SK-N-SH (cell line): ENCODE data around the gene PTGR3. TPM values are rescaled to one million over a fixed set of nuclear protein-coding genes. Genes with fewer than 3 reads are reported as not detected.

Source experiments
- CTCF ChIA-PET: fragments of 300-600, 350-600 bp; formaldehyde crosslinking; extraction: SDS; loops from one replicate; lab custom pipeline; 2021; lab: Yijun Ruan, JAX
- POLR2A ChIA-PET: fragments of 350-600 bp; sonication (Branson Sonifier 250); formaldehyde crosslinking; extraction: SDS; loops from one replicate; lab custom pipeline; 2020; ENCODE audit warnings: antibody characterized with exemption, inconsistent platforms; lab: Yijun Ruan, JAX
- DNase-seq: peaks from one replicate; pipeline ENCODE4 v3.0.0; 2012
- H2AFZ ChIP-seq: fragments of 200-600 bp; sonication (generic); 2 replicates; pipeline ENCODE4 v1.8.1; 2016; ENCODE audit warnings: antibody characterized with exemption, mild to moderate bottlenecking, low read depth
- H3F3A ChIP-seq: fragments of 200-600 bp; sonication (generic); replicated peaks from 2 replicates; pipeline ENCODE3; 2016; ENCODE audit warnings: antibody characterized with exemption, mild to moderate bottlenecking; ENCODE audit not compliant: insufficient read depth
- H3K27ac ChIP-seq, 2 experiments: fragments of 200-500 bp in 1 of 2; fragments of 200-600 bp in 1 of 2; sonication (Bioruptor generic) in 1 of 2; sonication (generic), shearing (Covaris generic) in 1 of 2; 2 replicates each; pipeline versions ENCODE4 v1.5.1 to v1.6.1; 2014 to 2016; ENCODE audit warnings: low read depth in 2 of 2, inconsistent platforms in 1 of 2, low read length in 1 of 2, mild to moderate bottlenecking in 1 of 2, mixed read lengths in 1 of 2
- H3K27me3 ChIP-seq: fragments of 200-600 bp; sonication (generic), shearing (Covaris generic); 2 replicates; pipeline ENCODE4 v1.6.1; 2016; ENCODE audit warnings: mixed run types; ENCODE audit not compliant: insufficient read depth
- H3K36me3 ChIP-seq, 2 experiments: fragments of 200-500 bp in 1 of 2; fragments of 200-600 bp in 1 of 2; sonication (Bioruptor generic) in 1 of 2; sonication (generic) in 1 of 2; replicated peaks in 1 of 2; 2 replicates each; pipeline versions ENCODE3 to v1.5.1; 2014 to 2016; ENCODE audit warnings: low read length in 1 of 2, mild to moderate bottlenecking in 1 of 2; ENCODE audit not compliant: insufficient read depth in 2 of 2, control insufficient read depth in 1 of 2
- H3K4me1 ChIP-seq, 2 experiments: fragments of 200-500 bp in 1 of 2; fragments of 200-600 bp in 1 of 2; sonication (Bioruptor generic) in 1 of 2; sonication (generic), shearing (Covaris generic) in 1 of 2; 2 replicates each; pipeline versions ENCODE4 v1.5.1 to v1.6.1; 2014 to 2016; ENCODE audit warnings: low read depth in 1 of 2, low read length in 1 of 2, mixed run types in 1 of 2; ENCODE audit not compliant: insufficient read depth in 2 of 2, control insufficient read depth in 1 of 2
- H3K4me2 ChIP-seq: fragments of 200-600 bp; sonication (generic), shearing (Covaris generic); 2 replicates; pipeline ENCODE4 v1.6.1; 2017; ENCODE audit warnings: mixed run types
- H3K4me3 ChIP-seq, 2 experiments: fragments of 200-500 bp in 1 of 2; fragments of 200-600 bp in 1 of 2; sonication (Bioruptor generic) in 1 of 2; sonication (generic), shearing (Covaris generic) in 1 of 2; 2 replicates each; pipeline versions ENCODE4 v1.5.1 to v1.8.1; 2014 to 2016; ENCODE audit warnings: low read depth in 2 of 2, inconsistent platforms in 1 of 2, low read length in 1 of 2, mild to moderate bottlenecking in 1 of 2, mixed read lengths in 1 of 2, moderate library complexity in 1 of 2
- H3K79me2 ChIP-seq: fragments of 200-600 bp; sonication (generic); 2 replicates; pipeline ENCODE4 v1.8.1; 2017; ENCODE audit warnings: mild to moderate bottlenecking; ENCODE audit not compliant: insufficient read depth
- H3K9ac ChIP-seq: fragments of 200-600 bp; sonication (generic); 2 replicates; pipeline ENCODE4 v1.6.1; 2017; ENCODE audit warnings: mixed run types
- H3K9me2 ChIP-seq: fragments of 200-600 bp; sonication (generic); 2 replicates; pipeline ENCODE4 v1.6.1; 2017; ENCODE audit warnings: mixed run types
- H3K9me3 ChIP-seq: fragments of 200-600 bp; sonication (generic); 2 replicates; pipeline ENCODE4 v1.6.1; 2017; ENCODE audit warnings: mixed run types, mild to moderate bottlenecking, moderate library complexity
- H4K20me1 ChIP-seq: fragments of 200-600 bp; sonication (generic); 2 replicates; pipeline ENCODE4 v1.6.1; 2017; ENCODE audit warnings: mild to moderate bottlenecking, mixed run types; ENCODE audit not compliant: insufficient read depth
- CHD2 ChIP-seq: fragments of 150-350 bp; IDR thresholded peaks from 2 replicates; pipeline ENCODE4 v1.6.1; 2018; ENCODE audit warnings: low read length; ENCODE audit not compliant: partially characterized antibody
- CTCF ChIP-seq: fragments of 200-600 bp; sonication (generic); IDR thresholded peaks from 2 replicates; pipeline ENCODE4 v1.6.1; 2017; ENCODE audit warnings: antibody characterized with exemption, mild to moderate bottlenecking, moderate library complexity
- EZH2phosphoT487 ChIP-seq: fragments of 200-600 bp; sonication (generic); IDR thresholded peaks from 2 replicates; pipeline ENCODE4 v1.6.1; 2017; ENCODE audit warnings: low read depth, mixed run types, mild to moderate bottlenecking, antibody characterized with exemption, moderate library complexity, borderline replicate concordance
- FOXJ3 ChIP-seq: sonication (generic); formaldehyde crosslinking; IDR thresholded peaks from 2 replicates; pipeline ENCODE4 v1.5.1; 2020; ENCODE audit warnings: mild to moderate bottlenecking, missing genetic modification reagents
- GATA2 ChIP-seq: sonication (generic); formaldehyde crosslinking; IDR thresholded peaks from 2 replicates; pipeline ENCODE4 v1.5.0; 2020; ENCODE audit warnings: mild to moderate bottlenecking, missing genetic modification reagents
- IRF3 ChIP-seq: fragments of 150-350 bp; IDR thresholded peaks from 2 replicates; pipeline ENCODE4 v1.6.1; 2016; ENCODE audit warnings: mild to moderate bottlenecking, low read depth, low read length
- JUND ChIP-seq: IDR thresholded peaks from 2 replicates; pipeline ENCODE4 v1.4.0; 2012
- POLR2AphosphoS5 ChIP-seq: IDR thresholded peaks from 2 replicates; pipeline ENCODE4 v1.6.1; 2012; ENCODE audit warnings: low read depth, low read length
- RAD21 ChIP-seq: IDR thresholded peaks from 2 replicates; pipeline ENCODE4 v1.6.1; 2012; ENCODE audit warnings: mild to moderate bottlenecking, low read length
- RCOR1 ChIP-seq: fragments of 150-350 bp; IDR thresholded peaks from 2 replicates; pipeline ENCODE4 v1.6.1; 2017; ENCODE audit warnings: antibody characterized with exemption, low read length
- RFX5 ChIP-seq: IDR thresholded peaks from 2 replicates; pipeline ENCODE4 v1.6.1; 2012; ENCODE audit warnings: mild to moderate bottlenecking, improper control_type of control experiment, low read length
- RXRA ChIP-seq: IDR thresholded peaks from 2 replicates; pipeline ENCODE4 v1.4.0; 2012; ENCODE audit warnings: low read depth, mild to moderate bottlenecking, borderline replicate concordance
- SIN3A ChIP-seq: IDR thresholded peaks from 2 replicates; pipeline ENCODE4 v1.6.1; 2012; ENCODE audit warnings: low read depth, mild to moderate bottlenecking, low read length, moderate library complexity, borderline replicate concordance
- SMC3 ChIP-seq: IDR thresholded peaks from 2 replicates; pipeline ENCODE4 v1.6.1; 2012; ENCODE audit warnings: low read depth, low read length, improper control_type of control experiment
- TAF1 ChIP-seq: IDR thresholded peaks from 2 replicates; pipeline ENCODE4 v1.6.1; 2012; ENCODE audit warnings: low read depth, mild to moderate bottlenecking, low read length, moderate library complexity, borderline replicate concordance
- TEAD4 ChIP-seq: IDR thresholded peaks from 2 replicates; pipeline ENCODE4 v1.4.0; 2012; ENCODE audit warnings: mild to moderate bottlenecking, borderline replicate concordance; ENCODE audit not compliant: insufficient read depth
- USF1 ChIP-seq: IDR thresholded peaks from 2 replicates; pipeline ENCODE4 v1.4.0; 2012; ENCODE audit warnings: low read depth, borderline replicate concordance
- YY1 ChIP-seq: IDR thresholded peaks from 2 replicates; pipeline ENCODE4 v1.4.0; 2012; ENCODE audit warnings: low read depth, mild to moderate bottlenecking
- WGBS: methylation state at CpG from one replicate; pipeline ENCODE4 v1.1.6; 2017; ENCODE audit warnings: low lambda C conversion rate; 5-methylcytosine and 5-hydroxymethylcytosine counted together
- polyA plus RNA-seq, 3 experiments: library from polyadenylated mRNA; depleted of rRNA; stranded (reverse); fragments of >200 nt; gene quantifications; 2 replicates each; pipeline ENCODE4 v1.2.3, GENCODE V29; 2012

PTGR3 gene
- polyA plus RNA-seq, 1 of the 3 experiments (the other 2 are of a cell fraction): 20.7 TPM

GRCh38 chr18:75221397-75221796 is 12.5 kb upstream of the PTGR3 start:
- no peaks in the 10 kb centered on the region for H3K9me2 ChIP-seq
- H3K9me3 ChIP-seq: no peaks in the 10 kb centered on the region
- peaks cover 0 to 10% of the 10 kb centered on the region in 2 experiments; a peak in 2 of 4 replicates for H3K4me1 ChIP-seq
- ChIA-PET POLR2A (no interaction called here), CTCF (interaction anchor here (1.1 to 1.2 kb wide), 2 partner anchors 30 to 569 kb away, joined by 3 read pairs; no protein-coding TSS in a partner anchor)
- H3K27ac ChIP-seq: no peak overlapping the region
- no peaks in the 10 kb centered on the region for H3K36me3 ChIP-seq
- 97% methylated on average over 1 of the region's 1 CpG for WGBS
- no peak for DNase-seq
- H3K4me3 ChIP-seq: no peak overlapping the region
- no peaks in the 10 kb centered on the region for H3K27me3 ChIP-seq
- no peak overlapping the region for H2AFZ ChIP-seq
- peaks cover 13% of the 10 kb centered on the region; the same call in 1 of the 2 replicates for H3K79me2 ChIP-seq
- no peak overlapping the region for H3K4me2 ChIP-seq
- no peaks in the 10 kb centered on the region; the same call in 1 of the 2 replicates for H4K20me1 ChIP-seq
- TF ChIP-seq SIN3A: no peak
- no peak for TF ChIP-seq CTCF
- TF ChIP-seq IRF3: no peak
- no peak for TF ChIP-seq RXRA
- no peak for TF ChIP-seq JUND
- no peak for TF ChIP-seq USF1
- TF ChIP-seq EZH2phosphoT487: no peak
- TF ChIP-seq FOXJ3: no peak
- TF ChIP-seq SMC3: no peak
- TF ChIP-seq RAD21: no peak
- TF ChIP-seq CHD2: no peak
- TF ChIP-seq TEAD4: no peak
- no peak for TF ChIP-seq YY1
- no peak for TF ChIP-seq POLR2AphosphoS5
- TF ChIP-seq TAF1: no peak
- no peak for TF ChIP-seq RCOR1
- no peak for TF ChIP-seq RFX5
- TF ChIP-seq GATA2: no peak
- H3K9ac ChIP-seq: no peak overlapping the region
- no peaks in the 10 kb centered on the region for H3F3A ChIP-seq
